NCI-H2227 treated with DMSO at 0.1 percent for 48 hours (cell line): ENCODE data around the gene ZNF708.
"Not testable (repeated sequence)": the region's sequence is repeated elsewhere in the genome, so short reads cannot be mapped to it uniquely, and the experiment has no call there.

ENCODE experiments used
- DNase-seq: peaks from one replicate; lab custom pipeline; 2025; lab: John Stamatoyannopoulos, UW

The ZNF708 gene

GRCh38 chr19:21260164-21260847 lies 68.9 kb downstream of the ZNF708 start:
- no peak for DNase-seq

GRCh38 chr19:21259421-21260124 lies 69.6 kb downstream of the ZNF708 start:
- not testable (repeated sequence) for DNase-seq

GRCh38 chr19:21256722-21257121 lies 72.5 kb downstream of the ZNF708 start:
- DNase-seq: no peak
